HEK293 (cell line): ENCODE results near the gene SGSM2.

Experiments
- EGR2 ChIP-seq: fragments of 450-650 bp; formaldehyde crosslinking; IDR thresholded peaks from 2 replicates; pipeline ENCODE4 v1.5.1; 2016; ENCODE audit warnings: low read depth, missing biosample characterization, missing genetic modification characterization
- GFI1B ChIP-seq: fragments of 450-650 bp; formaldehyde crosslinking; IDR thresholded peaks from 2 replicates; pipeline ENCODE4 v1.5.1; 2016; ENCODE audit warnings: missing biosample characterization, missing genetic modification characterization
- GLIS1 ChIP-seq: fragments of 450-650 bp; formaldehyde crosslinking; IDR thresholded peaks from 2 replicates; pipeline ENCODE4 v1.5.1; 2016; ENCODE audit warnings: missing biosample characterization, missing genetic modification characterization
- IKZF3 ChIP-seq: fragments of 450-650 bp; IDR thresholded peaks from 2 replicates; pipeline ENCODE4 v1.5.0; 2018; ENCODE audit warnings: missing biosample characterization, mild to moderate bottlenecking, missing genetic modification characterization, moderate library complexity
- KLF10 ChIP-seq: fragments of 450-650 bp; IDR thresholded peaks from 2 replicates; pipeline ENCODE4 v1.5.1; 2018; ENCODE audit warnings: missing biosample characterization, mild to moderate bottlenecking, missing genetic modification characterization
- KLF7 ChIP-seq: fragments of 450-650 bp; formaldehyde crosslinking; IDR thresholded peaks from 2 replicates; pipeline ENCODE4 v1.5.1; 2016; ENCODE audit warnings: missing biosample characterization, missing genetic modification characterization, borderline replicate concordance
- MZF1 ChIP-seq: fragments of 450-650 bp; formaldehyde crosslinking; IDR thresholded peaks from 2 replicates; pipeline ENCODE4 v1.5.1; 2017; ENCODE audit warnings: missing biosample characterization, missing genetic modification characterization, borderline replicate concordance
- OSR2 ChIP-seq: fragments of 450-650 bp; formaldehyde crosslinking; IDR thresholded peaks from 2 replicates; pipeline ENCODE4 v1.5.1; 2016; ENCODE audit warnings: missing biosample characterization, missing genetic modification characterization
- ZNF132 ChIP-seq: fragments of 450-650 bp; formaldehyde crosslinking; IDR thresholded peaks from 2 replicates; pipeline ENCODE4 v1.5.1; 2017; ENCODE audit warnings: missing biosample characterization, missing genetic modification characterization, borderline replicate concordance
- ZNF140 ChIP-seq: fragments of 450-650 bp; formaldehyde crosslinking; IDR thresholded peaks from 2 replicates; pipeline ENCODE4 v1.5.1; 2016; ENCODE audit warnings: missing biosample characterization, missing genetic modification characterization
- ZNF2 ChIP-seq: fragments of 450-650 bp; formaldehyde crosslinking; IDR thresholded peaks from 2 replicates; pipeline ENCODE4 v1.5.1; 2016; ENCODE audit warnings: missing biosample characterization, missing genetic modification characterization
- ZNF274 ChIP-seq, 2 experiments: fragments of 200-500 bp in 1 of 2; fragments of 450-650 bp in 1 of 2; sonication (Bioruptor generic) in 1 of 2; formaldehyde crosslinking in 1 of 2; IDR thresholded peaks; 2 replicates each; pipeline versions ENCODE4 v1.5.1 to v1.6.1; 2014 to 2016; ENCODE audit warnings: borderline replicate concordance in 1 of 2, inconsistent platforms in 1 of 2, low read length in 1 of 2, missing biosample characterization in 1 of 2, missing genetic modification characterization in 1 of 2
- ZNF302 ChIP-seq: fragments of 450-650 bp; formaldehyde crosslinking; IDR thresholded peaks from 2 replicates; pipeline ENCODE4 v1.5.1; 2016; ENCODE audit warnings: missing biosample characterization, missing genetic modification characterization, low read depth
- ZNF311 ChIP-seq: fragments of 450-650 bp; formaldehyde crosslinking; IDR thresholded peaks from 2 replicates; pipeline ENCODE4 v1.5.1; 2017; ENCODE audit warnings: missing biosample characterization, missing genetic modification characterization, borderline replicate concordance
- ZNF391 ChIP-seq: fragments of 450-650 bp; formaldehyde crosslinking; IDR thresholded peaks from 2 replicates; pipeline ENCODE4 v1.5.1; 2016; ENCODE audit warnings: low read depth, missing biosample characterization, missing genetic modification characterization, borderline replicate concordance
- ZNF501 ChIP-seq: fragments of 450-650 bp; formaldehyde crosslinking; IDR thresholded peaks from 2 replicates; pipeline ENCODE4 v1.5.1; 2016; ENCODE audit warnings: missing biosample characterization, missing genetic modification characterization
- ZNF629 ChIP-seq: fragments of 450-650 bp; formaldehyde crosslinking; IDR thresholded peaks from 2 replicates; pipeline ENCODE4 v1.5.1; 2017; ENCODE audit warnings: missing biosample characterization, missing genetic modification characterization
- ZNF664 ChIP-seq: fragments of 450-650 bp; formaldehyde crosslinking; IDR thresholded peaks from 2 replicates; pipeline ENCODE4 v1.5.1; 2016; ENCODE audit warnings: missing biosample characterization, missing genetic modification characterization
- ZNF747 ChIP-seq: fragments of 450-650 bp; formaldehyde crosslinking; IDR thresholded peaks from 2 replicates; pipeline ENCODE4 v1.5.1; 2016; ENCODE audit warnings: missing biosample characterization, missing genetic modification characterization
- ZNF791 ChIP-seq: fragments of 450-650 bp; formaldehyde crosslinking; IDR thresholded peaks from 2 replicates; pipeline ENCODE4 v1.5.1; 2016; ENCODE audit warnings: missing biosample characterization, missing genetic modification characterization
- ZSCAN16 ChIP-seq: fragments of 450-650 bp; formaldehyde crosslinking; IDR thresholded peaks from 2 replicates; pipeline ENCODE4 v1.5.1; 2016; ENCODE audit warnings: missing biosample characterization, missing genetic modification characterization
- TF ChIP-seq, protein P1 (sequence below): sonication (generic); formaldehyde crosslinking; IDR thresholded peaks from 2 replicates; pipeline ENCODE4 v1.8.1; 2022; ENCODE audit warnings: mild to moderate bottlenecking, moderate library complexity, missing genetic modification reagents
- TF ChIP-seq, protein P2 (sequence below): fragments of 450-650 bp; formaldehyde crosslinking; conservative IDR thresholded peaks from 2 replicates; pipeline ENCODE4 v1.5.1; 2016; ENCODE audit warnings: low read depth, missing biosample characterization, missing genetic modification characterization
- TF ChIP-seq, protein P3 (sequence below): fragments of 450-650 bp; formaldehyde crosslinking; IDR thresholded peaks from 2 replicates; pipeline ENCODE4 v1.5.1; 2016; ENCODE audit warnings: missing biosample characterization, missing genetic modification characterization, low read depth
- TF ChIP-seq, protein P4 (sequence below): fragments of 450-650 bp; formaldehyde crosslinking; IDR thresholded peaks from 2 replicates; pipeline ENCODE4 v1.5.1; 2016; ENCODE audit warnings: missing biosample characterization, missing genetic modification characterization
- TF ChIP-seq, protein P5 (sequence below): fragments of 450-650 bp; formaldehyde crosslinking; conservative IDR thresholded peaks from 2 replicates; pipeline ENCODE4 v1.5.1; 2016; ENCODE audit warnings: low read depth, missing biosample characterization, missing genetic modification characterization

The SGSM2 gene

DNA sequence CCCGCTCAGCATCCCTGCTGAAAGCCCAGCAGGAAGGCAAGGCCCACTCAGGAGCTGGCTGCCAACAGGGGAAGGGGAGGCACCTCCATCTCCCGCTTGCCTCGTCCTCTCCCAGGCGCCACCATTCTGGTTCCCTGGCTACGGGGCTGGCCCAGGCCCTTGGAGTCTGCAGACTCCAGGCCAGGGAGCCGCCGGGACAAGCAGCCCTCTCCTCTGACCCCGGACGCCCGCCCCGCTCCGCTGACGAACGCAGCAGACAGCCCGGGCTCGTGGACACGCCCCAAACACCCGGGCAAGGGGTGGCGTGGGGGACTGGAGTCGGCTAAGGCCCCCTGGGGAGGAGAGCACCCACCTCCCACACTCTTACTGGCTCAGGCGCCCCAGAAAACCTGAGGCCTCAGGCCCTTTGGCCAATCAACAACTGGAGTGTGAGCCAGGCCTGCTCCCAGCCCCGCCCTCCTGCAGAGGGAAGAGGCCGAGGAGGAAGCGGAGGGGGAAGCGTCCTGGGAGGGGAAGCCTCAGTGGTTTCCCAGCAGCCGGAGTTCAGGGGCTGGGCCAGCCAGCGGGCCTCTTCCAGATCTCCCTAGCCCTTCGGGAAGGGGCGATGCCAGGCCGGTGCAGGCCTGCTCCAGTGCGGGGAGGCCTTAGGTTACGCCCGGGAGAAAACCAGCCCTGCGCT, 59.4 kb downstream of the SGSM2 start (continued):
- TF ChIP-seq ZSCAN16 (tag by site-specific recombination) = no peak
- no peak for TF ChIP-seq ZNF501 (tag by site-specific recombination)
- TF ChIP-seq, protein P1, sequence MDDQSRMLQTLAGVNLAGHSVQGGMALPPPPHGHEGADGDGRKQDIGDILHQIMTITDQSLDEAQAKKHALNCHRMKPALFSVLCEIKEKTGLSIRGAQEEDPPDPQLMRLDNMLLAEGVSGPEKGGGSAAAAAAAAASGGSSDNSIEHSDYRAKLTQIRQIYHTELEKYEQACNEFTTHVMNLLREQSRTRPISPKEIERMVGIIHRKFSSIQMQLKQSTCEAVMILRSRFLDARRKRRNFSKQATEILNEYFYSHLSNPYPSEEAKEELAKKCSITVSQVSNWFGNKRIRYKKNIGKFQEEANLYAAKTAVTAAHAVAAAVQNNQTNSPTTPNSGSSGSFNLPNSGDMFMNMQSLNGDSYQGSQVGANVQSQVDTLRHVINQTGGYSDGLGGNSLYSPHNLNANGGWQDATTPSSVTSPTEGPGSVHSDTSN (CRISPR knock-in tag) = no peak
- TF ChIP-seq, protein P2, sequence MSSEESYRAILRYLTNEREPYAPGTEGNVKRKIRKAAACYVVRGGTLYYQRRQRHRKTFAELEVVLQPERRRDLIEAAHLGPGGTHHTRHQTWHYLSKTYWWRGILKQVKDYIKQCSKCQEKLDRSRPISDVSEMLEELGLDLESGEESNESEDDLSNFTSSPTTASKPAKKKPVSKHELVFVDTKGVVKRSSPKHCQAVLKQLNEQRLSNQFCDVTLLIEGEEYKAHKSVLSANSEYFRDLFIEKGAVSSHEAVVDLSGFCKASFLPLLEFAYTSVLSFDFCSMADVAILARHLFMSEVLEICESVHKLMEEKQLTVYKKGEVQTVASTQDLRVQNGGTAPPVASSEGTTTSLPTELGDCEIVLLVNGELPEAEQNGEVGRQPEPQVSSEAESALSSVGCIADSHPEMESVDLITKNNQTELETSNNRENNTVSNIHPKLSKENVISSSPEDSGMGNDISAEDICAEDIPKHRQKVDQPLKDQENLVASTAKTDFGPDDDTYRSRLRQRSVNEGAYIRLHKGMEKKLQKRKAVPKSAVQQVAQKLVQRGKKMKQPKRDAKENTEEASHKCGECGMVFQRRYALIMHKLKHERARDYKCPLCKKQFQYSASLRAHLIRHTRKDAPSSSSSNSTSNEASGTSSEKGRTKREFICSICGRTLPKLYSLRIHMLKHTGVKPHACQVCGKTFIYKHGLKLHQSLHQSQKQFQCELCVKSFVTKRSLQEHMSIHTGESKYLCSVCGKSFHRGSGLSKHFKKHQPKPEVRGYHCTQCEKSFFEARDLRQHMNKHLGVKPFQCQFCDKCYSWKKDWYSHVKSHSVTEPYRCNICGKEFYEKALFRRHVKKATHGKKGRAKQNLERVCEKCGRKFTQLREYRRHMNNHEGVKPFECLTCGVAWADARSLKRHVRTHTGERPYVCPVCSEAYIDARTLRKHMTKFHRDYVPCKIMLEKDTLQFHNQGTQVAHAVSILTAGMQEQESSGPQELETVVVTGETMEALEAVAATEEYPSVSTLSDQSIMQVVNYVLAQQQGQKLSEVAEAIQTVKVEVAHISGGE (tag by site-specific recombination) = no peak; the same call in 1 of the 2 replicates
- TF ChIP-seq, protein P3, sequence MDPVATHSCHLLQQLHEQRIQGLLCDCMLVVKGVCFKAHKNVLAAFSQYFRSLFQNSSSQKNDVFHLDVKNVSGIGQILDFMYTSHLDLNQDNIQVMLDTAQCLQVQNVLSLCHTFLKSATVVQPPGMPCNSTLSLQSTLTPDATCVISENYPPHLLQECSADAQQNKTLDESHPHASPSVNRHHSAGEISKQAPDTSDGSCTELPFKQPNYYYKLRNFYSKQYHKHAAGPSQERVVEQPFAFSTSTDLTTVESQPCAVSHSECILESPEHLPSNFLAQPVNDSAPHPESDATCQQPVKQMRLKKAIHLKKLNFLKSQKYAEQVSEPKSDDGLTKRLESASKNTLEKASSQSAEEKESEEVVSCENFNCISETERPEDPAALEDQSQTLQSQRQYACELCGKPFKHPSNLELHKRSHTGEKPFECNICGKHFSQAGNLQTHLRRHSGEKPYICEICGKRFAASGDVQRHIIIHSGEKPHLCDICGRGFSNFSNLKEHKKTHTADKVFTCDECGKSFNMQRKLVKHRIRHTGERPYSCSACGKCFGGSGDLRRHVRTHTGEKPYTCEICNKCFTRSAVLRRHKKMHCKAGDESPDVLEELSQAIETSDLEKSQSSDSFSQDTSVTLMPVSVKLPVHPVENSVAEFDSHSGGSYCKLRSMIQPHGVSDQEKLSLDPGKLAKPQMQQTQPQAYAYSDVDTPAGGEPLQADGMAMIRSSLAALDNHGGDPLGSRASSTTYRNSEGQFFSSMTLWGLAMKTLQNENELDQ (tag by site-specific recombination) = no peak
- TF ChIP-seq ZNF2 (tag by site-specific recombination) = no peak
- TF ChIP-seq KLF7 (tag by site-specific recombination) = no peak
- no peak for TF ChIP-seq ZNF391 (tag by site-specific recombination)
- TF ChIP-seq KLF10 (tag by site-specific recombination) = peak; percentile 90
- TF ChIP-seq ZNF629 = peak; percentile 42; the same call in 1 of the 2 replicates
- no peak for TF ChIP-seq MZF1 (tag by site-specific recombination)
- TF ChIP-seq GFI1B (tag by site-specific recombination) = no peak
- TF ChIP-seq ZNF664 (tag by site-specific recombination) = no peak
- TF ChIP-seq ZNF302 (tag by site-specific recombination) = no peak
- peak; percentile 50 for TF ChIP-seq OSR2 (tag by site-specific recombination)
- no peak for TF ChIP-seq ZNF791 (tag by site-specific recombination)
- no peak for TF ChIP-seq ZNF140 (tag by site-specific recombination)
- TF ChIP-seq ZNF311 (tag by site-specific recombination) = no peak
- TF ChIP-seq IKZF3 (tag by site-specific recombination) = peak; percentile 99
- TF ChIP-seq, protein P4, sequence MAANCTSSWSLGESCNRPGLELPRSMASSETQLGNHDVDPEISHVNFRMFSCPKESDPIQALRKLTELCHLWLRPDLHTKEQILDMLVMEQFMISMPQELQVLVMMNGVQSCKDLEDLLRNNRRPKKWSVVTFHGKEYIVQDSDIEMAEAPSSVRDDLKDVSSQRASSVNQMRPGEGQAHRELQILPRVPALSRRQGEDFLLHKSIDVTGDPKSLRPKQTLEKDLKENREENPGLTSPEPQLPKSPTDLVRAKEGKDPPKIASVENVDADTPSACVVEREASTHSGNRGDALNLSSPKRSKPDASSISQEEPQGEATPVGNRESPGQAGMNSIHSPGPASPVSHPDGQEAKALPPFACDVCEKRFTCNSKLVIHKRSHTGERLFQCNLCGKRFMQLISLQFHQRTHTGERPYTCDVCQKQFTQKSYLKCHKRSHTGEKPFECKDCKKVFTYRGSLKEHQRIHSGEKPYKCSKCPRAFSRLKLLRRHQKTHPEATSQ = no peak
- TF ChIP-seq, protein P5, sequence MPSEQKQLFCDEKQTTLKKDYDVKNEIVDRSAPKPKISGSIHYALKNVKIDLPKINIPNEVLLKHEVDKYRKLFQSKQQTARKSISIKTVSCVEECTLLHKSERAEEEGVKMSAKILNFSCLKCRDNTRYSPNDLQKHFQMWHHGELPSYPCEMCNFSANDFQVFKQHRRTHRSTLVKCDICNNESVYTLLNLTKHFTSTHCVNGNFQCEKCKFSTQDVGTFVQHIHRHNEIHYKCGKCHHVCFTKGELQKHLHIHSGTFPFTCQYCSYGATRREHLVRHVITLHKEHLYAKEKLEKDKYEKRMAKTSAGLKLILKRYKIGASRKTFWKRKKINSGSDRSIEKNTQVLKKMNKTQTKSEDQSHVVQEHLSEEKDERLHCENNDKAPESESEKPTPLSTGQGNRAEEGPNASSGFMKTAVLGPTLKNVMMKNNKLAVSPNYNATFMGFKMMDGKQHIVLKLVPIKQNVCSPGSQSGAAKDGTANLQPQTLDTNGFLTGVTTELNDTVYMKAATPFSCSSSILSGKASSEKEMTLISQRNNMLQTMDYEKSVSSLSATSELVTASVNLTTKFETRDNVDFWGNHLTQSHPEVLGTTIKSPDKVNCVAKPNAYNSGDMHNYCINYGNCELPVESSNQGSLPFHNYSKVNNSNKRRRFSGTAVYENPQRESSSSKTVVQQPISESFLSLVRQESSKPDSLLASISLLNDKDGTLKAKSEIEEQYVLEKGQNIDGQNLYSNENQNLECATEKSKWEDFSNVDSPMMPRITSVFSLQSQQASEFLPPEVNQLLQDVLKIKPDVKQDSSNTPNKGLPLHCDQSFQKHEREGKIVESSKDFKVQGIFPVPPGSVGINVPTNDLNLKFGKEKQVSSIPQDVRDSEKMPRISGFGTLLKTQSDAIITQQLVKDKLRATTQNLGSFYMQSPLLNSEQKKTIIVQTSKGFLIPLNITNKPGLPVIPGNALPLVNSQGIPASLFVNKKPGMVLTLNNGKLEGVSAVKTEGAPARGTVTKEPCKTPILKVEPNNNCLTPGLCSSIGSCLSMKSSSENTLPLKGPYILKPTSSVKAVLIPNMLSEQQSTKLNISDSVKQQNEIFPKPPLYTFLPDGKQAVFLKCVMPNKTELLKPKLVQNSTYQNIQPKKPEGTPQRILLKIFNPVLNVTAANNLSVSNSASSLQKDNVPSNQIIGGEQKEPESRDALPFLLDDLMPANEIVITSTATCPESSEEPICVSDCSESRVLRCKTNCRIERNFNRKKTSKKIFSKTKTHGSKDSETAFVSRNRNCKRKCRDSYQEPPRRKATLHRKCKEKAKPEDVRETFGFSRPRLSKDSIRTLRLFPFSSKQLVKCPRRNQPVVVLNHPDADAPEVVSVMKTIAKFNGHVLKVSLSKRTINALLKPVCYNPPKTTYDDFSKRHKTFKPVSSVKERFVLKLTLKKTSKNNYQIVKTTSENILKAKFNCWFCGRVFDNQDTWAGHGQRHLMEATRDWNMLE (tag by site-specific recombination) = no peak
- no peak for TF ChIP-seq ZNF132 (tag by site-specific recombination)
- TF ChIP-seq GLIS1 (tag by site-specific recombination) = peak; percentile 98
- peak; percentile 86 for TF ChIP-seq EGR2
- no peak for TF ChIP-seq ZNF747
- no peak for TF ChIP-seq ZNF274 (IDR thresholded peaks at IDR 0.05; ENCODE audit: low read length)
- TF ChIP-seq ZNF274 (tag by site-specific recombination; IDR thresholded peaks at IDR 0.05; ENCODE audit: borderline replicate concordance) = no peak
